DMS 273 treated with DMSO at 0.1 percent for 48 hours (cell line): ENCODE data around the gene RAPGEF4.

Experiments used
- DNase-seq: peaks from one replicate; lab custom pipeline; 2025; lab: John Stamatoyannopoulos, UW

RAPGEF4 gene

GRCh38 chr2:172967036-172967982 is 231.7 kb downstream of the RAPGEF4 start:
- DNase-seq, result no peak

GRCh38 chr2:172968061-172968469 is 232.4 kb downstream of the RAPGEF4 start:
- DNase-seq, result no peak

GRCh38 chr2:172969166-172969565 is 233.5 kb downstream of the RAPGEF4 start:
- no peak for DNase-seq

GRCh38 chr2:172969609-172970008 is 234.0 kb downstream of the RAPGEF4 start:
- DNase-seq, result no peak

- DNase-seq, result no peak
These were observed 235.0 kb downstream of the RAPGEF4 start for GRCh38 chr2:172970660-172971059.

- no peak for DNase-seq
These were observed 236.5 kb downstream of the RAPGEF4 start for GRCh38 chr2:172972005-172972619.

GRCh38 chr2:172974762-172975161 is 239.1 kb downstream of the RAPGEF4 start:
- no peak for DNase-seq

GRCh38 chr2:172976116-172976515 is 240.5 kb downstream of the RAPGEF4 start:
- DNase-seq, result no peak

GRCh38 chr2:172976816-172977215 is 241.2 kb downstream of the RAPGEF4 start:
- DNase-seq, result no peak

GRCh38 chr2:172977270-172978062 is 241.8 kb downstream of the RAPGEF4 start:
- no peak for DNase-seq

GRCh38 chr2:172978063-172978383 is 242.4 kb downstream of the RAPGEF4 start:
- DNase-seq, result no peak

- no peak for DNase-seq
These were observed 249.7 kb downstream of the RAPGEF4 start for GRCh38 chr2:172985139-172985892.

- no peak for DNase-seq
These were observed 250.4 kb downstream of the RAPGEF4 start for GRCh38 chr2:172986040-172986439.

- no peak for DNase-seq
These were observed 253.1 kb downstream of the RAPGEF4 start for GRCh38 chr2:172988728-172989127.

GRCh38 chr2:172991031-172991430 is 255.4 kb downstream of the RAPGEF4 start:
- DNase-seq, result no peak

- no peak for DNase-seq
These were observed 257.5 kb downstream of the RAPGEF4 start for GRCh38 chr2:172993139-172993538.

GRCh38 chr2:172993931-172994717 is 258.5 kb downstream of the RAPGEF4 start:
- DNase-seq, result no peak

- DNase-seq, result no peak
These were observed 259.2 kb downstream of the RAPGEF4 start for GRCh38 chr2:172994864-172995263.

- no peak for DNase-seq
These were observed 259.9 kb downstream of the RAPGEF4 start for GRCh38 chr2:172995323-172996244.

GRCh38 chr2:172996387-172996961 is 260.8 kb downstream of the RAPGEF4 start:
- DNase-seq, result no peak
